Karpas-422 (cell line): Measurements from ENCODE around the gene DLGAP3. TPM values are rescaled to one million over a fixed set of nuclear protein-coding genes. Genes with fewer than 3 reads are reported as not detected.

Experiments
- DNase-seq: peaks from one replicate; pipeline ENCODE4 v3.0.0-alpha.2; 2015
- H2AFZ ChIP-seq: fragments of 200-600 bp; sonication (generic); 2 replicates; pipeline ENCODE4 v1.6.1; 2014; ENCODE audit warnings: antibody characterized with exemption, low read length, mixed read lengths
- H3K27ac ChIP-seq: fragments of 200-600 bp; sonication (generic); 2 replicates; pipeline ENCODE4 v1.5.1; 2014; ENCODE audit warnings: mild to moderate bottlenecking, low read length, moderate library complexity
- H3K27me3 ChIP-seq: fragments of 200-600 bp; sonication (generic); 2 replicates; pipeline ENCODE4 v1.6.1; 2014; ENCODE audit warnings: low read length, mixed read lengths
- H3K36me3 ChIP-seq: fragments of 200-600 bp; sonication (generic); 2 replicates; pipeline ENCODE4 v1.6.1; 2014; ENCODE audit warnings: low read length, mixed read lengths; ENCODE audit not compliant: insufficient read depth
- H3K4me1 ChIP-seq: fragments of 200-600 bp; sonication (generic); 2 replicates; pipeline ENCODE4 v1.6.1; 2014; ENCODE audit warnings: mild to moderate bottlenecking, low read length, mixed read lengths
- H3K4me2 ChIP-seq: fragments of 200-600 bp; sonication (generic); 2 replicates; pipeline ENCODE4 v1.6.1; 2014; ENCODE audit warnings: low read length, low read depth, mild to moderate bottlenecking; ENCODE audit not compliant: poor library complexity, severe bottlenecking
- H3K4me3 ChIP-seq: fragments of 200-600 bp; sonication (generic); 2 replicates; pipeline ENCODE4 v1.5.1; 2014; ENCODE audit warnings: mild to moderate bottlenecking, antibody characterized with exemption, low read length, mixed read lengths
- H3K79me2 ChIP-seq: fragments of 200-600 bp; sonication (generic); 2 replicates; pipeline ENCODE4 v1.6.1; 2014; ENCODE audit warnings: mild to moderate bottlenecking, low read length, mixed read lengths
- H3K9ac ChIP-seq: fragments of 200-600 bp; sonication (generic); 2 replicates; pipeline ENCODE4 v1.6.0; 2014; ENCODE audit warnings: low read length
- H3K9me2 ChIP-seq: fragments of 200-600 bp; sonication (generic), shearing (Covaris generic); replicated peaks from 2 replicates; pipeline ENCODE4 v1.6.0; 2014; ENCODE audit warnings: mild to moderate bottlenecking, low read length, moderate library complexity; ENCODE audit not compliant: insufficient read depth
- H3K9me3 ChIP-seq: fragments of 300-700, 200-600 bp; sonication (generic); 2 replicates; pipeline ENCODE4 v1.6.1; 2014; ENCODE audit warnings: low read length, mixed read lengths
- H4K20me1 ChIP-seq: fragments of 200-600 bp; sonication (generic); 2 replicates; pipeline ENCODE4 v1.6.1; 2014; ENCODE audit warnings: mild to moderate bottlenecking, antibody characterized with exemption, low read length, low read depth; ENCODE audit not compliant: insufficient read depth
- total RNA-seq: library from RNA; depleted of rRNA; stranded (reverse); fragments of >200 nt; shearing (Covaris generic); gene quantifications from 2 replicates; pipeline ENCODE4 v1.2.3, GENCODE V29; 2014; ENCODE audit warnings: low replicate concordance

The DLGAP3 gene
- total RNA-seq, 1 experiment from 2014 or later: 4.1 TPM

- Histone ChIP-seq H3K9me2 (no peaks in the 10 kb centered on the region), H3K4me2 (no peak overlapping the region), H3K9ac (no peak overlapping the region), H3K36me3 (peaks cover 3% of the 10 kb centered on the region; the same call in 1 of the 2 replicates), H3K79me2 (peaks cover 25% of the 10 kb centered on the region), H4K20me1 (no peaks in the 10 kb centered on the region), H3K4me1 (peaks cover 9% of the 10 kb centered on the region), H3K9me3 (no peaks in the 10 kb centered on the region), H3K4me3 (no peak overlapping the region), H3K27ac (no peak overlapping the region), H2AFZ (no peak overlapping the region), H3K27me3 (no peaks in the 10 kb centered on the region)
- DNase-seq: peak; percentile 97
These were observed 76.7 kb downstream of the DLGAP3 start for GRCh38 chr1:34852677-34853217.

DNA sequence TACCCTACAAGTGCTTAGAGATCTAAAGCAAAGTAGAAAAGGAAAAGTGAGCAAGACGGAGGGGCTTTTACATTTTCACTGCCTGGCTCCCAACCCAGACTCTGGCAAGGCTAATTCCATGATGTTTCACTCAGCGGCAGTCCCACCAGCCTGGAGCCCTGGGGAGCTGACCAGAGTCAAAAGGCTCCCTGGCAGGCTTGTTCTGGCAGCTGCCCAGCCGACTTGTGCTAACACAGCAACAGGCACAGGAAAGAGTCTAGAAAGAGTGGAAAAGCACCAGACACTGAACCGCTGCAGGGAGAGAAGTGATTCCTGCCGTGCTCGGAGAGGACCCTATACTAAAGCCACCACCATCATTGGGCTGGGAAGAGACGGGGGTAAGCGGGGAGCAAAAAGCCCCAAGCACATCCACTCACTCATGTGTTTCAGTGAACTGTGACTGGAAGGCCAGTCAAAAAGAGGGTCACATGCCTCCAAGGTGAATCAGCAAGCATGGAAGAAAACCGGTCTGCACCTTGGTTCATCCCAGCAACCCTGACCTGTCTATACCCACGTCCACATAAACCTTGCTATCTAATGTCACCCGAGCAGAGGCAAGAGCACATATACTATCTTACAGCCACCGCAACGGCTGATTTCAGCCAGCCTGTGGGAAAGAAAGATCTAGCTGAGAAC, 77.9 kb downstream of the DLGAP3 start:
- no peak overlapping the region for H3K9ac ChIP-seq
- peaks cover 15% of the 10 kb centered on the region for H3K79me2 ChIP-seq
- no peak overlapping the region for H3K27ac ChIP-seq
- peaks cover 3% of the 10 kb centered on the region for H3K4me1 ChIP-seq
- no peak for DNase-seq
- H3K9me3 ChIP-seq: no peaks in the 10 kb centered on the region
- H3K27me3 ChIP-seq: no peaks in the 10 kb centered on the region
- H3K9me2 ChIP-seq: no peaks in the 10 kb centered on the region
- H3K4me3 ChIP-seq: no peak overlapping the region
- H4K20me1 ChIP-seq: peaks cover 5% of the 10 kb centered on the region; the same call in 1 of the 2 replicates
- H2AFZ ChIP-seq: no peak overlapping the region
- peaks cover 3% of the 10 kb centered on the region; the same call in 1 of the 2 replicates for H3K36me3 ChIP-seq
- no peak overlapping the region for H3K4me2 ChIP-seq

- H3K27me3 ChIP-seq: no peaks in the 10 kb centered on the region
- peaks cover 10% of the 10 kb centered on the region for H4K20me1 ChIP-seq
- H3K36me3 ChIP-seq: peaks cover 3% of the 10 kb centered on the region; the same call in 1 of the 2 replicates
- no peak overlapping the region for H2AFZ ChIP-seq
- H3K9ac ChIP-seq: no peak overlapping the region
- no peak overlapping the region for H3K4me3 ChIP-seq
- no peak overlapping the region for H3K27ac ChIP-seq
- H3K4me2 ChIP-seq: no peak overlapping the region
- H3K79me2 ChIP-seq: peaks cover 11% of the 10 kb centered on the region; the same call in 1 of the 2 replicates
- no peaks in the 10 kb centered on the region for H3K9me3 ChIP-seq
- no peak for DNase-seq
- H3K9me2 ChIP-seq: no peaks in the 10 kb centered on the region
- H3K4me1 ChIP-seq: peaks cover 3% of the 10 kb centered on the region
These were observed 79.1 kb downstream of the DLGAP3 start for GRCh38 chr1:34850382-34850781.

DNA sequence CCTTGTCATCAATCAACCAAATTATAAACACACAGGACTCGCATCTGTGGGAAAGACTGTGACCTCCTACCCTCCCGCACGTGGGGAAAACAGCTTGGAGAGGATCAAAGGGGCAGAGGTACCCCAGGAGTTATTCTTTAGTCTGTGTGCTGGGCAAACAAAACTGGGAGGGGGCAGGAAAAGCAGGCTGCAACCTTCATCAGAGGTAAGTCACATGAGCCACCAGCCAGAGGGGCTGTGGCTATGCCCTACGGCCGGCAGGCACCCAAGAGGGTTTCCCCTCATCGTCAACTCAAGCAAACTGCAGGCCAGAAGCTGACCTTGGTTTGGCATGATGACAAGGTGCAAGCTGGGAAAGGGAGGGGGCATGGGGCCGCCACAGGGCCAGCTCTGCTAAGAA, 82.4 kb downstream of the DLGAP3 start:
- Histone ChIP-seq H3K4me3 (no peak overlapping the region), H3K79me2 (peaks cover 8% of the 10 kb centered on the region; the same call in 1 of the 2 replicates), H3K9me3 (no peaks in the 10 kb centered on the region), H3K36me3 (peaks cover 3% of the 10 kb centered on the region; the same call in 1 of the 2 replicates), H3K4me1 (no peaks in the 10 kb centered on the region), H3K27ac (no peak overlapping the region), H3K4me2 (no peak overlapping the region), H3K9me2 (no peaks in the 10 kb centered on the region), H2AFZ (no peak overlapping the region), H3K27me3 (no peaks in the 10 kb centered on the region), H4K20me1 (peaks cover 10% of the 10 kb centered on the region), H3K9ac (no peak overlapping the region)
- DNase-seq: no peak

DNA sequence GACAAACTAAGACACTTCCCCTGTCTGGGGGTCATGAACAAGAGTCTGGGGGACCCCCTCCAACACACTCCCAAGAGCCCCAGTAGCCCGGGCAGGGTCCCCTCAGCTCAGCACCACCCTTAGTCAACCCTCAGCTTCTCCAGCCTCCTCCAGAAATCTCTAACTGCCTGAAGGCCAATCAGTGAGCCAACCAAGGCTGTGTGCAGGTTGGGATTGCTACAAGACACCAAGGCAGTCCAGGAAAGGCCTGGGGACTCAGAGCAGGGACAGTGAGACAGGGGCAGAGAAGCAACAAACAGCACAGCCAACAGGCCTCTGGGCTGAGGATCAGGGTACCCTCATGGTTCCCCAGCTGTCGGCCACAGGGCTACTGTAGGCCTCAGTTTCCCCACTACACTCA, 83.2 kb downstream of the DLGAP3 start:
- no peak overlapping the region for H3K27ac ChIP-seq
- H3K4me3 ChIP-seq: no peak overlapping the region
- H2AFZ ChIP-seq: no peak overlapping the region
- no peaks in the 10 kb centered on the region for H3K9me3 ChIP-seq
- no peak overlapping the region for H3K9ac ChIP-seq
- H3K9me2 ChIP-seq: no peaks in the 10 kb centered on the region
- no peak for DNase-seq
- no peaks in the 10 kb centered on the region for H3K4me1 ChIP-seq
- H3K79me2 ChIP-seq: no peaks in the 10 kb centered on the region
- H3K27me3 ChIP-seq: no peaks in the 10 kb centered on the region
- no peaks in the 10 kb centered on the region for H3K36me3 ChIP-seq
- H4K20me1 ChIP-seq: peaks cover 10% of the 10 kb centered on the region
- no peak overlapping the region for H3K4me2 ChIP-seq

DNA sequence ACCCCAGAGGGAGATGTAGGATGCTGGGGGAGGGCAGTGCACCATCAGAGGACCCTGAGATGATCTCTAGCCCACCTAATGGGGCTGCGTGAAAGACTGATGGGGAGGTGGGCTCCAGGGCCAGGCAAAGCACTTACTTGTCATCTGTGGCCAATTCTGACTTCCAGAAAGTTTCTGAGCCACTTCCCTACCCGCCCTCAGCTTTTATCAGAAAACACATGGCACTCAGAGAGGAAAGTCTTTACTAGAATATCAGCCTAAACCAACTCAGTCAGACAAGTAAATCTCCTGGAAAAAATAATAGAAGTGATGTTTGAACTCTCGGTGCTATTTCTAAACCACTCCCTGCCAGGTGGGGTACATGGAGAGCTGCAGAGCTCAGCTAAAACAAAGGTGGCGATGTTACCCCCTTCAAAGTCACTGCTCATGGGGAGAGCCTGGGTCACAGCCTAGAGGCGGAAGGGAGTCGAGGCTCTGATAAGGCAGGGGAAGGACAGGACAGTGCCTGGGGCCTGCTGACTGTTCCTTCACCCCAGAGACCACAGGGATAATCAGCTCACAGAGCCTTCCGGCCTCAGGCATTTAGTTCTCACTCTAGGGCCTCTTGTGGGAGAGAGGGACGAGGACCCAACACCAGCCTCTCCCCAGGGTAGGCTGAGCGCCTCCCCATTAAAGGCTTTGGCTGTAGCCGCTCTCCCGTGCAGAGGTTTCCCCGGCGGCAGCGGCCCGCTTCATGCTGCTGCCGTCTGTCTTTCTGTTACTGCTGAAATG, 84.1 kb downstream of the DLGAP3 start:
- H3K27me3 ChIP-seq: no peaks in the 10 kb centered on the region
- H3K4me3 ChIP-seq: no peak overlapping the region
- DNase-seq: no peak
- peaks cover 13% of the 10 kb centered on the region for H4K20me1 ChIP-seq
- H2AFZ ChIP-seq: no peak overlapping the region
- no peak overlapping the region for H3K27ac ChIP-seq
- no peak overlapping the region for H3K9ac ChIP-seq
- no peaks in the 10 kb centered on the region for H3K79me2 ChIP-seq
- no peaks in the 10 kb centered on the region for H3K9me3 ChIP-seq
- H3K9me2 ChIP-seq: no peaks in the 10 kb centered on the region
- no peak overlapping the region for H3K4me2 ChIP-seq
- no peaks in the 10 kb centered on the region for H3K4me1 ChIP-seq
- H3K36me3 ChIP-seq: no peaks in the 10 kb centered on the region

- Histone ChIP-seq H3K9ac (no peak overlapping the region), H4K20me1 (peaks cover 13% of the 10 kb centered on the region), H3K36me3 (no peaks in the 10 kb centered on the region), H3K27me3 (no peaks in the 10 kb centered on the region), H3K4me1 (no peaks in the 10 kb centered on the region), H3K9me3 (no peaks in the 10 kb centered on the region), H3K27ac (no peak overlapping the region), H2AFZ (no peak overlapping the region), H3K79me2 (no peaks in the 10 kb centered on the region), H3K4me2 (no peak overlapping the region), H3K9me2 (no peaks in the 10 kb centered on the region), H3K4me3 (no peak overlapping the region)
- DNase-seq: no peak
These were observed 85.2 kb downstream of the DLGAP3 start for GRCh38 chr1:34844252-34844634.
